GM06990 (cell line): ENCODE measurements around the gene CPB1.
"Not testable (repeated sequence)": the region's sequence is repeated elsewhere in the genome, so short reads cannot be mapped to it uniquely, and the experiment has no call there.

Experiments
- DNase-seq: peaks from one replicate; pipeline ENCODE4 v3.0.0-alpha.2; 2011; ENCODE audit not compliant: insufficient read length; ENCODE audit errors: extremely low read depth
- H3K27me3 ChIP-seq: replicated peaks from 2 replicates; pipeline ENCODE4 v1.6.0; 2011; ENCODE audit warnings: low read length; ENCODE audit not compliant: control insufficient read depth, insufficient read depth
- H3K36me3 ChIP-seq: 2 replicates; pipeline ENCODE4 v1.5.1; 2011; ENCODE audit warnings: low read length; ENCODE audit not compliant: control insufficient read depth, insufficient read depth
- H3K4me3 ChIP-seq: replicated peaks from 2 replicates; pipeline ENCODE4 v1.5.1; 2011; ENCODE audit warnings: low read depth, mild to moderate bottlenecking, control low read depth, low read length
- CTCF ChIP-seq: IDR thresholded peaks from 2 replicates; pipeline ENCODE4 v1.5.1; 2011; ENCODE audit warnings: low read length, control low read depth, mild to moderate bottlenecking, inconsistent platforms; ENCODE audit not compliant: insufficient read depth, poor library complexity, severe bottlenecking

The CPB1 gene

GRCh38 chr3:148827585-148827984 lies at the start of gene CPB1:
TSS of gene CPB1 (plus strand) at chr3:148827811. CDS start at chr3:148827824, 13 bp downstream.
- DNase-seq: no peak
- no peaks in the 10 kb centered on the region for H3K36me3 ChIP-seq
- no peak for TF ChIP-seq CTCF
- H3K4me3 ChIP-seq: no peak within 1 kb of the TSS
- H3K27me3 ChIP-seq: no peaks in the 10 kb centered on the region

- H3K4me3 ChIP-seq: no peak overlapping the region
- DNase-seq: no peak
- TF ChIP-seq CTCF: no peak
- H3K27me3 ChIP-seq: no peaks in the 10 kb centered on the region
- no peaks in the 10 kb centered on the region for H3K36me3 ChIP-seq
Observed at GRCh38 chr3:148778926-148779325, 48.7 kb upstream of the CPB1 start.

- not testable (repeated sequence) for DNase-seq, H3K4me3 ChIP-seq, H3K27me3 ChIP-seq, H3K36me3 ChIP-seq
Observed at GRCh38 chr3:148785026-148785425, 42.6 kb upstream of the CPB1 start.

GRCh38 chr3:148786159-148786558 lies 41.5 kb upstream of the CPB1 start:
- not testable (repeated sequence) for DNase-seq, H3K4me3 ChIP-seq, H3K27me3 ChIP-seq, H3K36me3 ChIP-seq

GRCh38 chr3:148789146-148789545 lies 38.5 kb upstream of the CPB1 start:
- no peaks in the 10 kb centered on the region for H3K36me3 ChIP-seq
- no peak for TF ChIP-seq CTCF
- no peak for DNase-seq
- H3K4me3 ChIP-seq: no peak overlapping the region
- H3K27me3 ChIP-seq: no peaks in the 10 kb centered on the region

- no peak for TF ChIP-seq CTCF
- no peak overlapping the region for H3K4me3 ChIP-seq
- H3K36me3 ChIP-seq: no peaks in the 10 kb centered on the region
- no peak for DNase-seq
- no peaks in the 10 kb centered on the region for H3K27me3 ChIP-seq
Observed at GRCh38 chr3:148789906-148790305, 37.7 kb upstream of the CPB1 start.

GRCh38 chr3:148790370-148790769 lies 37.2 kb upstream of the CPB1 start:
- Histone ChIP-seq H3K27me3 (no peaks in the 10 kb centered on the region), H3K36me3 (no peaks in the 10 kb centered on the region)
- TF ChIP-seq CTCF: no peak

More at GRCh38 chr3:148790370-148790769, 37.2 kb upstream of the CPB1 start:
- no peak overlapping the region for H3K4me3 ChIP-seq
- no peak for DNase-seq
